Hematopoietic multipotent progenitor cell treated with erythropoietin and hydrocortisone succinate and interleukin-3 and kit ligand, for 8 days (in vitro differentiated cells): ENCODE results near the gene TMEM135.
"Not testable (repeated sequence)": the region's sequence is repeated elsewhere in the genome, so short reads cannot be mapped to it uniquely, and the experiment has no call there.

Experiments
- DNase-seq: peaks from one replicate; pipeline ENCODE4 v3.0.0-alpha.2; 2015

TMEM135 gene

GRCh38 chr11:87037450-87038234, at the start of gene TMEM135:
Gene TMEM135, plus strand, starts transcription at chr11:87037934. Its CDS starts 112 bp downstream, at chr11:87038046.
- peak; percentile 95 for DNase-seq

DNA sequence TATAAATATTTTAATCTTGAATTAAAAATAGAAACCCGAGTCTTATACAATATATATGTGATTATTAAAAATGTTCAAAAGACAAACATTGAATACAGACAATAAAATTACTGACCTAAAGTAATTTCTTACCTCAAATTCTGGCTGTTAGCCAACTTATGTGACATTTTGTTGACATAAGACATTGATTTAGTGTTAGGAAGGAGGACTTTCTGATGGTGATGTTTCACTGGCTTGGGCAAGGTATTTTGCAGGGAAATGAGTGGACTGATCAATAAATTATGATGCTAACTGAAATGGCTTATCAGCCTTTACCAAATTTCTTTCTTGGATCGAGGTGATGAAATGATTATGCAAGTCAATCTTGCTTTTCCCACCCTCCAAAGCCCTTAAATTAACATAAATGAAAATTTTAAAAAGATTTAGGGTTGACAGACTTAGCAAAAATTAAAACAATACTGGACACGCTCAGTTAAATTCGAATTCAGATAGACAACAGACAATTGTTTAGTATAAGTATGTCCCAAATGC, 49.3 kb upstream of the TMEM135 start:
- no peak for DNase-seq

GRCh38 chr11:86990031-86990430, 47.7 kb upstream of the TMEM135 start:
- no peak for DNase-seq

DNA sequence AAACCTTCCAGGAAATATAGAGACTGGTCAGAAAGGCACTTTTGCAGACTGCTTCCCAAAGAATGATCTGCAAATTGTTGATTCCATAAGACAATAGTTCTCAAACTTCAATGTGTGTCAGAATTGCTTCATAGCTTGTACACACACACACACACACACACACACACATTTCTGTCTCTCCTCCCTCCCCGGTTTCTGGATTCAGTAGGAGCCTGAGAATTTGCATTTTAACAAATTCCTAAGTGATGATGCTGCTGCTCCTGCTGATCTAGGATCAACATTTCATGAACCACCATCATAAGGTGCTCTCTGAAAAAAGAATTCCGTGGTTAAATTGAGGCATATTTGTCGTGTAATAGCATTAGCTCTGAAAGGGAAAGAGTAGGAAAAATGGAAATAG, 47.2 kb upstream of the TMEM135 start:
- no peak for DNase-seq

- DNase-seq = no peak
Measured at GRCh38 chr11:86991341-86991740, 46.4 kb upstream of the TMEM135 start.

- DNase-seq = not testable (repeated sequence)
Measured at GRCh38 chr11:86992340-86992739, 45.4 kb upstream of the TMEM135 start.

GRCh38 chr11:86993031-86993430, 44.7 kb upstream of the TMEM135 start:
- no peak for DNase-seq

DNA sequence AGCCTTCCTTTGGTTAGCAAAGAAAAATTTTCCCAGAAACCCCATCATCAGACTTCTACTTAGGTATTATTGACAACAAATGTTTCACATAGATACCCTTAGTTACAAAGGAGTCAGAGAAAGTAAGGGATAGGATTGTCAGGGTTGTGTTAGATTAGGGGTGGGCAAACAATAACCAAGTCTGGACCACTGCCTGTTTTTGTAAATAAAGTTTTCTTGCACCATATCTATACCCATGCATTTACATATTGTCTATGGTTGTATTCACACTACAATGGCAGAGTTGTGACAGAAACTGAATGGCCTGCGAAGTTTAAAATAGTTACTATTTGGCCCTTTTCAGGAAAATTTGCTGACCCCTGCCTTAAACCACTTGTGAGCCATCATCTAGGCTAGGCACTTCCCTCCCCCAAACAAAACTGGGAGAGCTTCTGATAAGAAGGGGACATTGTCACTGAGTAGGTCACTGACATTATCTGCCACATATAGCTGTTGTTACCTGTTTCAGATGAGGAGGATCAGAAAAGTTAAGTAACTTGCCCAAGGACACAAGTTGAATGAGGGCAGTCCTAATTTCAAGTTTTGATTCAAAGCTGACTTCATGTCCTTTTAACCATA, 40.7 kb upstream of the TMEM135 start:
- no peak for DNase-seq

DNA sequence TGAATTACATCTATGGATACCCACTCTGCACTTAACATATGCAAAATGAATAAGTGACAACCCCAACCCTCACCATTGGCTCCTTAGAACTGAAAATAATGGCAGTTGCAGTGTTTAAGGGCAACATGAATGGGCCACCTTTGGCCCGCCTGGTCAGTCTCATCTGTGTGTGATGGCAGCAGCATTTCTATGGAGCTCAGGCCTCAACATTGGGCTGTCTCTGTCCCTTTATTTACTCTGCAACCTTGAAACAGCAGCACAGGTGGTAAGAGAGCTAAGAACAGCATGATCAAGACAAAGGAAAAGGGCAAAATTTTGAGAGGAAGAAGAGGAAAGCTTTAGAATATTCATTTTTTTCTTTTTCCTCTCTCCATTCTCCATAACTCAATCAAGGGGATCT, 38.3 kb upstream of the TMEM135 start:
- no peak for DNase-seq

- peak; percentile 76 for DNase-seq
Measured at GRCh38 chr11:86999859-87000753, 37.6 kb upstream of the TMEM135 start.

- no peak for DNase-seq
Measured at GRCh38 chr11:87002918-87003317, 34.8 kb upstream of the TMEM135 start.

GRCh38 chr11:87004281-87004680, 33.5 kb upstream of the TMEM135 start:
- DNase-seq = not testable (repeated sequence)

DNA sequence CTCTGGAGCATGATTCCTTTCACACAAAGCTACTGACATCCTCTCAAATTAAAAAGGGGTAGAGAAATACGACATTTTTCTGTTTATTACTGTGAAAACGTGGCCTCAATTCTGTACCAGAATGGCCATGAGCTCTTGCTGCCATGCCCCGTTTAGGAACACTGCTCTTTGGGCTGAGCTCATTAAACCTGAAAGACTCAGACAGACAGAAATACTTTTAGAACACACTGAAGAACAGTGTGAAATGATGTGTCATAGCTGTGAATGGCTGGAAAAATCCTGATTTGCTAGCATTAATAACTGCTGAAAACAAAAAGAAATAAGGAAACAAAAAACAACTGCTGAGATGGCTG, 32.2 kb upstream of the TMEM135 start:
- no peak for DNase-seq

- DNase-seq = no peak
Measured at GRCh38 chr11:87006035-87006434, 31.7 kb upstream of the TMEM135 start.

- no peak for DNase-seq
Measured at GRCh38 chr11:87007963-87008362, 29.8 kb upstream of the TMEM135 start.

DNA sequence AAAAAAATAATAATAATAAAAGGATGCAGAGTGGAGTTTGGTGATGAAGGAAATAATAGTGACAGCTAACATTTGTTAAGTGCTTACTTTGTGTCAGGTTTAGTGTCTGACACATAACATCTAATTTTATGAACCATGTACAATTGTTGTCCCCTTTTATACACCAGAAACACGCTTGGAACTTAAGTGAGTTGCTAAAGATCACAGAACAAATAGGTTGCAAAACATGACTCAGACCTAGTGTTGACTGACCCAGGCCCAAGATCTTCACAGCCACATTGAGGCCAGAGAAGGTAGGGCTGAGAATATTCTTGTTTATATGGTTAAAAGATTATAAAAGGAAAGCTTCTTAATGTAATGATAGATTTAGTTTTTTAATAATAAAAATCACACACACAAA, 25.6 kb upstream of the TMEM135 start:
- no peak for DNase-seq

- DNase-seq = no peak
Measured at GRCh38 chr11:87012673-87013072, 25.1 kb upstream of the TMEM135 start.

- DNase-seq = no peak
Measured at GRCh38 chr11:87013912-87014825, 23.6 kb upstream of the TMEM135 start.

- no peak for DNase-seq
Measured at GRCh38 chr11:87015645-87016044, 22.1 kb upstream of the TMEM135 start.

DNA sequence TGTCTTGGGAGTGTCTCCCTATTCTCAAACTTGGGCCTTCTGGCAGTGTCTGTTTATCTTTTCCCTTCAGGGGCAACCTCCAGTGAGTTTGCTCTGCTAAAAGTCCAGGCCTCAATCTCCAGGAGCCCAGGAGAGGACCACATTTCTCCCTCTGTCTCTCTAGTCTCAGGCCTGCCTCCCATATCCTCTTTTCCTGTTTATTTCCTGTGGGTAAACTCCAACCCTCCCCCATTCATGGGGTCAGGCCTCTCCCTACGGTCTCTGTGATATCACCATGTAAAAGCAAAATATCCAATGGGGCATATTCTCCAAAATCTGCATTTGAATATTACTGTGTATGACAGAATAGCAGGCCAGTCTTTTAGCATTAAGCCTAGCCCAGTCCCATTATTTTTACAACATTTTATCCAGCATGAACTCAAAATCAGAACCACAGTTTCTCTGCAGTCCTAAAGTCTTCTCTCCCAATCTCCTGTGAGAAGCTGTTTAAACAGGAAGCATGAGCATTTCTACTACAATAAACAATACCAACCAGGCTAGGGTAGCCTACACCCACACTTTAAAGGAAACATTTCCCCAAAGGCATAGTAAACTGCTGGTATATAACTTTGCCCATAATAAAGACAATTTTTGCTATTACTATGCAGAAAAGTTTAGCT, 18.0 kb upstream of the TMEM135 start:
- no peak for DNase-seq

DNA sequence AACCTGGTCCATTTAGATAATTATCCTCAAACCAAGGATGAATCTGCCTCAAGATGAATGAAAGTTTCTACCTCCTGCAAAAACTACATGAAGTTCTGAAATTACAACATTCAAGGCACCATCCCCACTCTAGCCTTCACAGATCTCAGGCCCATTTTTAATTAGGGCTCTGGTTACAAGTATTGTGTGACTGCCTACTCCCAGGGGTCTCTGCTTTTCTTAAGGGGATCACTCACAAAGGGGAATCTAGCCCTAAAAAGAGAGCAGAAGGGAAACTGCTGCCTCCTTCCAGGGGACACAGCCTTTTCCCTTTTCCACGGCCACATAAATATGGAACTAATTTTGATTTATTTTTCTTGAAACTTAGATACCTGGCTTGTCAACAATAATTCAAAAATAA, 17.4 kb upstream of the TMEM135 start:
- DNase-seq = no peak
